ENCODE data around the gene MTM1.

Gene MTM1

GRCh38 chrX:150676221-150676620 is 107.8 kb downstream of the MTM1 start:
- no peak for DNase-seq (ENCODE audit: low spot score)

- DNase-seq (ENCODE audit: low spot score), result no peak
Observed at GRCh38 chrX:150680974-150681373, 112.6 kb downstream of the MTM1 start.

DNA sequence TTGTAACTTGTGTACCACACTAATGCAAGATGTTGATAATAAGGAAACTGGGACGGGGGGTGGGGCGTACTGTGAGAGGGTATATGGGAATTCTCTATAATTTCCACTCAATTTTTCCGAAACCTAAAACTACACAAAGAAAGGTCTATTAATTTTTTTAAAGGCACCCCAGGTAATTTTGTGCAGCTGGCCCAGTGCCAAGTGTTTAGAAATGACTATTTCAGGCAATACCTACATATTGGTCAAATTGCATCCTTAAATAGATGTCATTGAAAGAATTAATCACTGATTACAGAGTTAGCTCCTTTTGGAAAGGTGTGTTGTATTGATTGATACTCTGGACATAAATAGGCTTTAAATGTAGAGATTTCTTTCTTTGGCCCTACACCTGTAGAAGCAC is 114.7 kb downstream of the MTM1 start:
- DNase-seq (ENCODE audit: low spot score), result no peak

DNA sequence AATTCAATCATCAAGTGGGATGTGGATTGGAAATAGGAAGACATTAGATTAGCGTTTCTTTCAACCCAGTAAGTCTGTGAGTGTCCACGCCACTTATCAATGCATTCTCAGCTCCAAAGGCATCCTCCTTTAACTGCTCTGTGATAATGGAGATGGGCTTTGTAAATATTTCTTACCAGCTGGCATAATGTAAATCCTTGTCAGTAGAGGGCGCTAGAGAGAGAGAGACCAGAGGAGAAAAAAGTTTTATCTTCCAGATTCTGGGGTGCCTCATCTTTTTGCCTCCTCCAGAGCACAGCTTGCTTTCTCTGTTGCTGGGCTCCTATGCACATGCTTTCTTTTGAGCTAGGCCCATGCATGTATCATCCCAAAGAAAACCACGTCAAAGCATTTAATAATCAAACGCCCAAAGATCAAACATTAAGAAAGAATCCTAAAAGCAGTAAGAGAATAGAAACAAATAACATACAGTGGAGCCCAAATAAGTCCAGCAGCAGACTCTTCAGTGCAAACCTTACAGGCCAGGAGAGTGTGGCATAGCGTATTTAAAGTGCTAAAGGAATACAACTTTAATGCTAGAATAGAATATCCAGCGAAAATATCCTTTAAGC is 115.2 kb downstream of the MTM1 start:
- no peak for DNase-seq (ENCODE audit: low spot score)

- no peak for DNase-seq (ENCODE audit: low spot score)
Observed at GRCh38 chrX:150688911-150689451, 120.6 kb downstream of the MTM1 start.

DNA sequence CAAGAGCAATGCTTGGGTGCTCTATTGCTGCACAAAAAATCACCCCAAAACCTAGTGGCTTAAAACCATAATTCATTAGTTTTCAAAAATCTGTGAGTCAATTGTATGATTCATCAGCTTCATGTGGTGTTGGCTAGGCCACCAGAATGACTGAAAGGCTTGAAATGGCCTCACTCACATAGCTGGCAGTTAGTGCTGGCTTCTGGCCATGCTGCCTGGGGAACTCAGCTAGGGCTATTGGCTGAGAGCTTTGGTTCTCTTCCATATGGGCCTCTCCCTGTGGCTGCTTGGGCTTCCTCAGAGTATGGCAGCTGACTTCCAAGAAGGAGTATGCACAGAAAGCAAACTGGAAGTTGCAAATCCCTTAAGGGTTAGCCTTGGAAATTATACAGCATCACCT is 121.7 kb downstream of the MTM1 start:
- DNase-seq (ENCODE audit: low spot score), result no peak

GRCh38 chrX:150692296-150692695 is 123.9 kb downstream of the MTM1 start:
- no peak for DNase-seq (ENCODE audit: low spot score)

GRCh38 chrX:150692831-150693724 is 124.7 kb downstream of the MTM1 start, which contains the start of gene MTMR1:
Gene MTMR1 (plus strand): TSS chrX:150693396. CDS start chrX:150693531, 135 bp downstream.
- peak; percentile 69 for DNase-seq (ENCODE audit: low spot score)

- peak; percentile 68 for DNase-seq (ENCODE audit: low spot score)
Observed at GRCh38 chrX:150693725-150694574, 125.5 kb downstream of the MTM1 start.

DNA sequence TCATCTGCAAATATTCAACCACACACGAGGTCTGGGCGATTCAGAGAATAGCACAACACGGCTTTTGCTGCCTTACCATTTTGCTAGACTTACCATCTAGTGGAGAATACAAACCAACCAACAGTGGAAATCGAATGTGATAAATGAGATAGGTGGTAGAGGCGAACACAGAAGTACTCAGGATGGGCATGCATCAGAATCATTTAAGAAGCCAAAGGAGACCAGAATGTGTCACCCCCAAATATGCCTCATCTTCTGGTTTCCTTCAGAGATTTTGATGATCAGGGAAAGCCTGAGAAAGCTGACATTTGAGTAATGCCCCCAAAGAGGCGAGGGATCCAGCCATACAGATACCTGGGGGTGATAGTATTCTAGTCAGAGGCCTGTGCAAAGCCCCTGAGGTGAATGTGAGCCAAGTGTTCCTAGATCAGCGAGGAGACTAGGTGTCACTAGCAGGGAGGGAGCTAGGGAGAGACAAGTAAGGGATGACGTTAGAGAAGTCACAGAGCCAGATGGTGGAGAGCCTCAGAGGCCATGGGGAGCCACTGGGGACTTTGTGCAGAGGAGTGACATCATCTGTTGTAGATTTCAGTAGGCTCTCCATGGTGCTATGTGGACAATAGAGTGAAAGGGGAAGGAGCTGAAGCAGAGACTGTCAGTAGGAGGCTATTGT is 126.5 kb downstream of the MTM1 start:
- DNase-seq (ENCODE audit: low spot score), result no peak

- DNase-seq (ENCODE audit: low spot score), result no peak
Observed at GRCh38 chrX:150696331-150696730, 127.9 kb downstream of the MTM1 start.

DNA sequence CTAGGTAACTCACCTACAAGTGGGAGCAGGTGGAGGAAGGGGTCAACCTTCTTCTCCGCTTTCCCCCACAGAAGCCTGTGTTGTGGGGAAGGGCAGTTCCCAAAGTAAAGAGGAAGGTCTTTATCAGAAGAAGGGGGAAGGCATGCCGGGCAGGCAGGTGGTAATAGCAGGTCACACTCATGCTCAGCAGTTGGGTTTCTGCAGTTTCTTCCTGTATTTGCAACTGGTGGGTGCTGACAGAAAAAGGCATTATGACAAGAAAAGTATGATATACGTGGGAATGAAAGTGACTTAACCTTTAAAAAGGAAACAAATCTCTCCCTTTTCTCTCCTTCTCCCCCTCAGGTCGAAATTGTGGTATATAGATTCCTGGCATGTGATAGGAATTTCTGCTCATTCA is 128.4 kb downstream of the MTM1 start:
- DNase-seq (ENCODE audit: low spot score), result no peak

GRCh38 chrX:150697641-150698040 is 129.2 kb downstream of the MTM1 start:
- DNase-seq (ENCODE audit: low spot score), result no peak

DNA sequence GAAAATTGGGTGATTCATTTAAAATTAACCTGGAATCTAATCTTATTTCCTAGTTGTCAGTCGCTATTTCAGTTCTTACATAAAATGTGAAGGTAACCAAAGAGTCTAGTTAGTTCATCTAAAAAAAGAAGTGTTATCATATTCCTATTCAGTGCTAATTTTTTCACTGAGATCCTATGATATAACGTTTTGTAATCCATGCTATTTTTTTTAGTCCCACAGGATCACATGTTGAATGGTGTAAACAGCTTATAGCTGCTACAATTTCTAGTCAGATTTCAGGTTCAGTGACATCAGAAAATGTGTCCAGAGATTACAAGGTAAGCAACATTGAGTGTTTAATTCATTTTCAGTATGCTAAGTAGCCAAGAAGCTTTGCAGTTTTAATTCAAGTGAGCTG is 130.6 kb downstream of the MTM1 start:
- DNase-seq (ENCODE audit: low spot score), result no peak

- no peak for DNase-seq (ENCODE audit: low spot score)
Observed at GRCh38 chrX:150700107-150700506, 131.7 kb downstream of the MTM1 start.

- no peak for DNase-seq (ENCODE audit: low spot score)
Observed at GRCh38 chrX:150701377-150701776, 133.0 kb downstream of the MTM1 start.

GRCh38 chrX:150702966-150703694 is 134.7 kb downstream of the MTM1 start:
- no peak for DNase-seq (ENCODE audit: low spot score)

DNA sequence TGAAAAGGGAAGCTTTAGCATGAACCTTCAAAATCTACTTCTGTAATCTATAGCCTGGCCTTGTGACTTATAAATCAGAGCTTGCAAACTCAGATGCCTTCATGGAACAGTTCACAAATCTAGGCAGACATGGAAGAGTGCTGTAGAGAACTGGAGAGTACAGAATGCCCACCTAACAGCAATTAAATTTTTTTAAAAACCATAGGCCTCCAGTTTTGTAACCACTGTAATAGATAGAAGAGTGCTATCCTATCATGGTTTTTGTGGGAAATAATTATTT is 135.2 kb downstream of the MTM1 start:
- no peak for DNase-seq (ENCODE audit: low spot score)

DNA sequence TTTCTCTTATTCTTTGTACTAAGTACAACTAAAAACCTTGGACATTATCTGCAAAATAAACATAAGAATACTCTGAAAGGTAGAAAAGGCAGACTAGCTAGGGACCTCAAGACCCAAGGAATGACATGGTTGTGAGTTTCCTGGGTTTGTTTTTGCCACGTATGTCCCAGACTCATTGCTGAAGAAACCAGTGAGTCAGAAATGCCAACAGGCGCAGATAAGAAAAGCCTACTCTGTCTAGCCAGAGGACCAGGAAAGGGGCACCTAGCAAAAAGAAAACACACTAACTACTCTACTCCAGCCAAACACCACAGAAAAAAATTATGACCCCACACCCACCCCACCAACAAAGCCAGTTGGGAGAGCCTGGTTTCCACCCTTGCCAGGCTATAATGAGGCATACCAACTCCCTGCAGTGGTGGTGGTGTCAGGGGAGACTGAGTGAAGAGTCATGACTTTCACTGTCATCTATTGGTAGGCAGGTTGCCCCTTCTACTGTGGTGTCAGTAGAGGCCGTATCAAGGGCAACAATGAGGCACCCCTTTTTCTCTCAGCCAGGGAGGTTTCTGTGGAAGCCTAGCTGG is 135.7 kb downstream of the MTM1 start:
- no peak for DNase-seq (ENCODE audit: low spot score)

DNA sequence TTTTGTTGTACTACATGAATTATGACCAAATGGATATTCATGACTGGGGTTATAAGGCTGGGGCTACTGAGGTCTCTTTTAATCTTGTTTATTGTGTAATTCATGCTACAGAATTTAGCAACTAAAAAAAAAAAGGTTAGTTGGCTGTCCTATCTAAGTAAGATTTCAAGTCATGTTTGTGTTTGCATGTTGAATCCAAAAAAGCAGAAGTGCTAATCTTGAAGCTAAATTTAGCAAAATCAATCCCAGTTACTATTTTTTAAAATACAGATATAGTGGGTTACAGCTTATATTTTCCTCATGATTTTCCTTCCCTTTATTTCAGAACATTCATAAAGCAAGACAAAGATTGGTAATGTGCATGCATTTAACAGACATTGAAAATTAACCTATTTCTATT is 144.2 kb downstream of the MTM1 start:
- DNase-seq (ENCODE audit: low spot score), result no peak

DNA sequence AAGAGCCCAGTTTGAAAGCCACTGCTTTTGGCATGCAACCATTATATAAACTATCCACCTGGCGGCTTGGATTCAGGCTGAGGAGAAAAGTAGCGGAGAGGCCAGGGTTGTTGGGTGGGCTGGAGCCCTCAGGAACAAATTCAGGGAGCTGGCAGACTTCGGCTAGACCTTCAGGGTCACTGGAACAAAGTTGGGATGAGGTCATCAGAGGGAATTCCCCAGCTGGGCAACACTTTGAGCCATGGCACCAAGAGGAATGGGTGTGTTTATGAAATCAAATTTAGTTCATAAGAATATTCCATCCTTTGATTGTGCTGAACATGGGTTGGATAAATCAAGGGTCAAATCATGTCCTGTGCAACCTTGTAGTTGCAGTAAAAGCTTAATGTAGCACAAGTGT is 146.8 kb downstream of the MTM1 start:
- DNase-seq (ENCODE audit: low spot score), result no peak

Measured in left forelimb (tissue), 1 donor.